ENCODE data around the gene MYOZ3.
A peak's percentile ranks its signal among the peaks of the same experiment; 100 is the strongest.

MYOZ3 gene

GRCh38 chr5:150627731-150628545 lies 33.1 kb upstream of the MYOZ3 start:
- DNase-seq = peak; percentile 30

- DNase-seq = no peak
Measured at GRCh38 chr5:150628936-150629485, 32.0 kb upstream of the MYOZ3 start.

- DNase-seq = no peak
Measured at GRCh38 chr5:150630016-150630415, 31.0 kb upstream of the MYOZ3 start.

GRCh38 chr5:150630461-150631325 lies 30.4 kb upstream of the MYOZ3 start:
- no peak for DNase-seq

- DNase-seq = no peak
Measured at GRCh38 chr5:150631326-150631701, 29.7 kb upstream of the MYOZ3 start.

GRCh38 chr5:150632305-150633160 lies 28.5 kb upstream of the MYOZ3 start:
- DNase-seq = no peak

GRCh38 chr5:150633429-150633828 lies 27.6 kb upstream of the MYOZ3 start:
- no peak for DNase-seq

- no peak for DNase-seq
Measured at GRCh38 chr5:150636391-150637244, 24.4 kb upstream of the MYOZ3 start.

- DNase-seq = no peak
Measured at GRCh38 chr5:150637245-150638052, 23.6 kb upstream of the MYOZ3 start.

GRCh38 chr5:150638053-150638444 lies 23.0 kb upstream of the MYOZ3 start:
- DNase-seq = no peak

- DNase-seq = no peak
Measured at GRCh38 chr5:150638488-150639376, 22.3 kb upstream of the MYOZ3 start.

- no peak for DNase-seq
Measured at GRCh38 chr5:150639377-150639692, 21.7 kb upstream of the MYOZ3 start.

GRCh38 chr5:150639751-150640150 lies 21.3 kb upstream of the MYOZ3 start:
- DNase-seq = no peak

GRCh38 chr5:150640311-150641005 lies 20.6 kb upstream of the MYOZ3 start, which contains the start of gene SYNPO:
Gene SYNPO (plus strand): TSS chr5:150640660. CDS start chr5:150648276, 7,616 bp downstream.
- peak; percentile 67 for DNase-seq

- DNase-seq = no peak
Measured at GRCh38 chr5:150641006-150641570, 20.0 kb upstream of the MYOZ3 start.

GRCh38 chr5:150641824-150642566 lies 19.1 kb upstream of the MYOZ3 start:
- DNase-seq = no peak

GRCh38 chr5:150642567-150642927 lies 18.5 kb upstream of the MYOZ3 start:
- no peak for DNase-seq

All from inflammatory macrophage treated with lipopolysaccharide for 4 hours (primary cell).